ENCODE data around the gene HAUS3.
"Not testable (repeated sequence)": the region's sequence is repeated elsewhere in the genome, so short reads cannot be mapped to it uniquely, and the experiment has no call there.

Gene HAUS3

GRCh38 chr4:2251073-2251794 lies 9.3 kb upstream of the HAUS3 start:
- no peak for DNase-seq

- DNase-seq: no peak
These were observed 8.6 kb upstream of the HAUS3 start for GRCh38 chr4:2250357-2251072.

- no peak for DNase-seq
These were observed 7.8 kb upstream of the HAUS3 start for GRCh38 chr4:2249526-2250356.

GRCh38 chr4:2248821-2249261 lies 6.9 kb upstream of the HAUS3 start:
- no peak for DNase-seq

- DNase-seq: no peak
These were observed 6.3 kb upstream of the HAUS3 start for GRCh38 chr4:2248044-2248780.

GRCh38 chr4:2247128-2248043 lies 5.5 kb upstream of the HAUS3 start:
- DNase-seq: no peak

GRCh38 chr4:2246384-2247127 lies 4.6 kb upstream of the HAUS3 start:
- DNase-seq: no peak

- no peak for DNase-seq
These were observed 3.9 kb upstream of the HAUS3 start for GRCh38 chr4:2245787-2246275.

GRCh38 chr4:2245057-2245786 lies 3.3 kb upstream of the HAUS3 start:
- DNase-seq: no peak

- no peak for DNase-seq
These were observed 1.9 kb upstream of the HAUS3 start for GRCh38 chr4:2243681-2244380.

GRCh38 chr4:2241003-2241402 lies 918 bp downstream of the HAUS3 start:
- DNase-seq: no peak

- no peak for DNase-seq
These were observed 4.8 kb downstream of the HAUS3 start for GRCh38 chr4:2236944-2237666.

GRCh38 chr4:2231082-2231481 lies 10.8 kb downstream of the HAUS3 start:
- no peak for DNase-seq

GRCh38 chr4:2226261-2226660 lies 15.7 kb downstream of the HAUS3 start:
- DNase-seq: no peak

- DNase-seq: no peak
These were observed 19.1 kb downstream of the HAUS3 start for GRCh38 chr4:2222838-2223237.

- not testable (repeated sequence) for DNase-seq
These were observed 20.5 kb downstream of the HAUS3 start for GRCh38 chr4:2221378-2221777.

- peak; percentile 33 for DNase-seq
These were observed 21.8 kb downstream of the HAUS3 start for GRCh38 chr4:2220016-2220630.

GRCh38 chr4:2219233-2219760 lies 22.6 kb downstream of the HAUS3 start:
- DNase-seq: no peak

All from NCI-H526 treated with DMSO at 0.1 percent for 48 hours (cell line).